Gastrocnemius medialis (tissue), 4 donors: ENCODE measurements around the gene RASIP1. TPM values are rescaled to one million over a fixed set of nuclear protein-coding genes. Genes with fewer than 3 reads are reported as not detected.

Experiments used
- ATAC-seq, 2 donors: fragments of 150-250 bp; one replicate each; pipeline ENCODE4 v1.9.1; 2016
- DNase-seq, 2 donors: peaks; one replicate each; pipeline ENCODE4 v3.0.0-alpha.2; 2019
- H3K27ac ChIP-seq, 4 donors: fragments of 200-600 bp; sonication (generic); 1 replicate in 1 of 4; 2 replicates in 3 of 4; pipeline ENCODE4 v1.5.1; 2016 to 2018; ENCODE audit warnings: mild to moderate bottlenecking in 2 of 4, moderate library complexity in 1 of 4
- H3K27me3 ChIP-seq, 3 donors: fragments of 200-600 bp; sonication (generic) in 2 of 3; 1 replicate in 1 of 3; 2 replicates in 2 of 3; pipeline versions ENCODE4 v1.5.1 to v1.6.0; 2016 to 2019; ENCODE audit warnings: mild to moderate bottlenecking in 1 of 3, moderate library complexity in 1 of 3
- H3K36me3 ChIP-seq, 2 donors: fragments of 200-600 bp; sonication (generic) in 1 of 2; one replicate each; pipeline ENCODE4 v1.5.1; 2017 to 2018
- H3K4me1 ChIP-seq, 2 donors: fragments of 200-600 bp; sonication (generic) in 1 of 2; one replicate each; pipeline ENCODE4 v1.5.1; 2016 to 2017; ENCODE audit warnings: mild to moderate bottlenecking in 2 of 2
- H3K4me3 ChIP-seq, 4 donors: fragments of 200-600 bp; sonication (generic) in 3 of 4; 1 replicate in 1 of 4; 2 replicates in 3 of 4; pipeline ENCODE4 v1.5.1; 2016 to 2019; ENCODE audit warnings: mild to moderate bottlenecking in 2 of 4
- H3K9me3 ChIP-seq, 3 donors: fragments of 200-600 bp; sonication (generic) in 2 of 3; 1 replicate in 1 of 3; 2 replicates in 2 of 3; pipeline ENCODE4 v1.5.1; 2016 to 2019
- POLR2A ChIP-seq, 2 donors: fragments of 450-650 bp; IDR thresholded peaks; one replicate each; pipeline ENCODE4 v1.6.1; 2017; ENCODE audit warnings: antibody characterized with exemption in 2 of 2, mild to moderate bottlenecking in 2 of 2, moderate library complexity in 2 of 2
- in situ Hi-C, 4 donors: fragments of 200-750 bp; cut with MboI; loops; one replicate each; pipeline versions ENCODE4 v1.15.0 to v1.8.0; 2017; ENCODE audit warnings: low sequenced_read_pairs in 4 of 4
- intact Hi-C: fragments of 100-400 bp; cut with DNase I; formaldehyde crosslinking; loops from one replicate; pipeline ENCODE4 v1.15.1; 2023; ENCODE audit warnings: low total_unique reads
- total RNA-seq, 4 donors: library from RNA; depleted of rRNA; stranded (reverse); fragments of >200 nt; gene quantifications; one replicate each; pipeline versions ENCODE4 v1.1.0 to v1.2.3, GENCODE V29; 2016
- TF ChIP-seq, protein P1 (sequence below), 5 experiments: fragments of 450-650 bp in 3 of 5; fragments of 200-600 bp in 2 of 5; sonication (generic) in 2 of 5; IDR thresholded peaks in 4 of 5; conservative IDR thresholded peaks in 1 of 5; 1 replicate in 4 of 5; 2 replicates in 1 of 5; pipeline ENCODE4 v1.5.1; 2016 to 2019; ENCODE audit warnings: antibody characterized with exemption in 5 of 5, mild to moderate bottlenecking in 3 of 5, moderate library complexity in 3 of 5

Gene RASIP1
- total RNA-seq, 4 donors from 2014 or later: 3.4 to 8.1 (median 6.3) TPM

DNA sequence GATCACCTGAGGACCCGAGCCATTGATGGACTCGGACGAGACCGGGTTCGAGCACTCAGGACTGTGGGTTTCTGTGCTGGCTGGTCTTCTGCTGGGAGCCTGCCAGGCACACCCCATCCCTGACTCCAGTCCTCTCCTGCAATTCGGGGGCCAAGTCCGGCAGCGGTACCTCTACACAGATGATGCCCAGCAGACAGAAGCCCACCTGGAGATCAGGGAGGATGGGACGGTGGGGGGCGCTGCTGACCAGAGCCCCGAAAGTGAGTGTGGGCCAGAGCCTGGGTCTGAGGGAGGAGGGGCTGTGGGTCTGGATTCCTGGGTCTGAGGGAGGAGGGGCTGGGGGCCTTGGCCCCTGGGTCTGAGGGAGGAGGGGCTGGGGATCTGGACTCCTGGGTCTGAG is 15.8 kb upstream of the RASIP1 start:
- TF ChIP-seq, protein P1, sequence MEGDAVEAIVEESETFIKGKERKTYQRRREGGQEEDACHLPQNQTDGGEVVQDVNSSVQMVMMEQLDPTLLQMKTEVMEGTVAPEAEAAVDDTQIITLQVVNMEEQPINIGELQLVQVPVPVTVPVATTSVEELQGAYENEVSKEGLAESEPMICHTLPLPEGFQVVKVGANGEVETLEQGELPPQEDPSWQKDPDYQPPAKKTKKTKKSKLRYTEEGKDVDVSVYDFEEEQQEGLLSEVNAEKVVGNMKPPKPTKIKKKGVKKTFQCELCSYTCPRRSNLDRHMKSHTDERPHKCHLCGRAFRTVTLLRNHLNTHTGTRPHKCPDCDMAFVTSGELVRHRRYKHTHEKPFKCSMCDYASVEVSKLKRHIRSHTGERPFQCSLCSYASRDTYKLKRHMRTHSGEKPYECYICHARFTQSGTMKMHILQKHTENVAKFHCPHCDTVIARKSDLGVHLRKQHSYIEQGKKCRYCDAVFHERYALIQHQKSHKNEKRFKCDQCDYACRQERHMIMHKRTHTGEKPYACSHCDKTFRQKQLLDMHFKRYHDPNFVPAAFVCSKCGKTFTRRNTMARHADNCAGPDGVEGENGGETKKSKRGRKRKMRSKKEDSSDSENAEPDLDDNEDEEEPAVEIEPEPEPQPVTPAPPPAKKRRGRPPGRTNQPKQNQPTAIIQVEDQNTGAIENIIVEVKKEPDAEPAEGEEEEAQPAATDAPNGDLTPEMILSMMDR (IDR thresholded peaks at IDR 0.05 in 4 of 5, conservative IDR thresholded peaks at IDR 0.05 in 1 of 5): no peak
- TF ChIP-seq POLR2A (IDR thresholded peaks at IDR 0.05): no peak
- peak overlapping the region in 2 of 4 donors; percentile 68 to 71 for H3K27ac ChIP-seq
- no peaks in the 10 kb centered on the region for H3K9me3 ChIP-seq
- H3K4me1 ChIP-seq: peaks cover 21 to 24% of the 10 kb centered on the region in 2 donors
- ATAC-seq (no peak), DNase-seq (no peak)
- intact Hi-C loops (no loop called here), in situ Hi-C loops (no loop called here)
- H3K27me3 ChIP-seq: no peaks in the 10 kb centered on the region
- H3K4me3 ChIP-seq: no peak overlapping the region
- H3K36me3 ChIP-seq: no peaks in the 10 kb centered on the region

DNA sequence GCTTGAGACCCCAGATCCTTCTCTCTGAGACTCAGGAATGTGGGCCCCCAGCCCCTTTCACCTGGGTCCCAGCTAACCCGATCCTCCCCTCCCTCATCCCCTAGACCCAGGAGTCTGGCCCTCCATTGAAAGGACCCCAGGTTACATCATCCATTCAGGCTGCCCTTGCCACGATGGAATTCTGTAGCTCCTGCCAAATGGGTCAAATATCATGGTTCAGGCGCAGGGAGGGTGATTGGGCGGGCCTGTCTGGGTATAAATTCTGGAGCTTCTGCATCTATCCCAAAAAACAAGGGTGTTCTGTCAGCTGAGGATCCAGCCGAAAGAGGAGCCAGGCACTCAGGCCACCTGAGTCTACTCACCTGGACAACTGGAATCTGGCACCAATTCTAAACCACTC is 15.4 kb upstream of the RASIP1 start:
- peak in 1 of 2 donors; percentile 34 for ATAC-seq
- DNase-seq: no peak
- Histone ChIP-seq H3K27ac (peak overlapping the region in 3 of 4 donors; percentile 46 to 71 (median 68)), H3K9me3 (no peaks in the 10 kb centered on the region), H3K36me3 (no peaks in the 10 kb centered on the region), H3K4me1 (peaks cover 21 to 24% of the 10 kb centered on the region in 2 donors), H3K27me3 (no peaks in the 10 kb centered on the region), H3K4me3 (no peak overlapping the region)
- TF ChIP-seq POLR2A (IDR thresholded peaks at IDR 0.05): no peak
- TF ChIP-seq, protein P1 (IDR thresholded peaks at IDR 0.05 in 4 of 5, conservative IDR thresholded peaks at IDR 0.05 in 1 of 5): no peak
- in situ Hi-C loops (no loop called here), intact Hi-C loops (no loop called here)

DNA sequence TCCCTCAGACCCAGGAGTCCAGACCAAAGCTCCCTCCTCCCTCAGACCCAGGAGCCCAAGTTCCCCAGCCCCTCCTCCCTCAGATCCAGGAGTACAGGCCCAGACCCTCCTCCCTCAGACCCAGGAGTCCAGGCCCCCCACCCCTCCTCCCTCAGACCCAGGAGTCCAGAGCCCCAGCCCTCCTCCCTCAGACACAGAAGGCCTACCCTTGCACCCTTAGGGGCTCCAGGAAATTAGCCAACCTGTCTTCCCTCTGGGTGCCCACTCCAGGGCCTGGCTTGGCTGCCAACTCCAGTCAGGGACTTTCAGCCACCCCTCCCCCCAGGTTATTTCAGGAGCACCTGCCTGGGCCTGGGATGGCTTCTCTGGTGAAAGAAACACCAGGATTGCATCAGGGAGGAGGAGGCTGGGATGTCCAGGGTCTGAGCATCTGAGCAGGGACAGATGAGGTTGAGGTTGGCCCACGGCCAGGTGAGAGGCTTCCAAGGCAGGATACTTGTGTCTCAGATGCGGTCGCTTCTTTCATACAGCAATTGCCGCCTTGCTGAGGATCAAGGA is 14.8 kb upstream of the RASIP1 start, which contains the start of gene FGF21:
FGF21 (plus strand) TSS at position 441 of the 558 bp plus-strand sequence. CDS start 713 bp downstream, outside the sequence.
- ATAC-seq: peak; percentile 33 to 77
- Histone ChIP-seq H3K36me3 (no peaks in the 10 kb centered on the region), H3K27me3 (no peaks in the 10 kb centered on the region), H3K4me3 (no peak within 1 kb of the TSS), H3K27ac (peak within 1 kb of the TSS; percentile 46 to 71 (median 67)), H3K4me1 (peaks cover 17 to 24% of the 10 kb centered on the region in 2 donors), H3K9me3 (no peaks in the 10 kb centered on the region)
- in situ Hi-C loops: no loop called here
- intact Hi-C loops: no loop called here
- peak; percentile 50 to 84 for DNase-seq
- TF ChIP-seq, protein P1 (IDR thresholded peaks at IDR 0.05 in 4 of 5, conservative IDR thresholded peaks at IDR 0.05 in 1 of 5): no peak
- no peak for TF ChIP-seq POLR2A (IDR thresholded peaks at IDR 0.05)

DNA sequence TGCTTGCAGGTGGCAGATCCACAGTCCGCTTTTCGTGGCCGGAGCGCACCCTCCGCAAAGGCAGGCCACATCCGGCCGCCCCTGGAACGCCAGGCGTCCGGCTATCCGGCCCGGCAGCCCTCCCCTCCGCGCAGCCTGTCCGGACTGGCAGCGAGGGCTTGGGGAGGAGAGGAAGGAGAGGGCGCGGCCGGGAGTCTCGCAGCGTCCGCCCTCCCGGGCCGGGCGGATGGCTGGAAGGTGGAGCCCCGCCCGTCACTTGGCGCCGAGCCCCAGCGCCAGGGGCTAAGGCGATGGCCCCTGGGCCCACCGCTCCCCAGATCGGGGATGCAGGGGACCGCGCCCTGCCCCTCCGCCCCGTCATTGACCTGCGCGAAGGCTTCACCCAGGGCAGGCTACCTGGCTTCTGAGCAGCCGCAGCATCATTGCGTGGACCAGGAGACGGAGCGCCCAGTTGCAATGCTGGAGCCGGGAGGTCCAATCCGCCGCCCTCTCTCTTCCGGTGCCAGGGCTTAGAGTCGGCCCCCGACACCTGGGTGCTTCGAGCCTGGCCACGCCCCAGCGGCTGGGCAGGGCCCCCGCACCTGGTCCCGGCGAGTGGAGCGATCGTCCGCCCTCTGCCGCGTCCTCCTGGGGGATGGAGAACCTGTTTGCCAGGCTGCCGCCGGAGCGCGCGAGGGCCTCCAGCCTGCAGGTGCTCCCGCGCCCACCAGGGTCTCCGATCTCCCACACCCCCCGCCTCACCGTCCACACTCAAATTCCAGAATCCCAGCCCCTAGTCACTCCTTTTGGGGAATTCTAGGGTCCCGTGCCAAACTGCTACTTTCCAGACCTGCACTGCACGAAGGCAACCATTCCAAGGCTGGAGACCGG is 12.3 kb upstream of the RASIP1 start, which contains the start of gene FUT1:
FUT1 (minus strand) TSS at position 146 of the 870 bp plus-strand sequence. CDS start 1,360 bp downstream, outside the sequence.
- ATAC-seq (peak in 1 of 2 donors; percentile 36), DNase-seq (no peak)
- H3K27me3 ChIP-seq: no peaks in the 10 kb centered on the region
- H3K4me3 ChIP-seq: peak within 1 kb of the TSS; percentile 41 to 56 (median 54)
- TF ChIP-seq, protein P1 (IDR thresholded peaks at IDR 0.05 in 4 of 5, conservative IDR thresholded peaks at IDR 0.05 in 1 of 5): no peak
- TF ChIP-seq POLR2A (IDR thresholded peaks at IDR 0.05): peak; percentile 23 to 54
- H3K4me1 ChIP-seq: peaks cover 17 to 24% of the 10 kb centered on the region in 2 donors
- H3K9me3 ChIP-seq: no peaks in the 10 kb centered on the region
- no peaks in the 10 kb centered on the region for H3K36me3 ChIP-seq
- intact Hi-C loops: no loop called here
- peak within 1 kb of the TSS; percentile 4 to 71 (median 68) for H3K27ac ChIP-seq
- in situ Hi-C loops: no loop called here
